Prostate gland (tissue), 2 donors: ENCODE data around the gene FANCE. TPM values are rescaled to one million over a fixed set of nuclear protein-coding genes. Genes with fewer than 3 reads are reported as not detected.
A peak's percentile ranks its signal among the peaks of the same experiment; 100 is the strongest.

Experiments used
- DNase-seq: peaks from one replicate; pipeline ENCODE4 v3.0.0-alpha.2; 2019; ENCODE audit warnings: low spot score
- H3K27ac ChIP-seq, 2 donors: fragments of 200-600 bp; sonication (generic); 2 replicates each; pipeline ENCODE4 v1.5.1; 2017 to 2019
- H3K27me3 ChIP-seq: fragments of 200-600 bp; sonication (generic); replicated peaks from 2 replicates; pipeline ENCODE4 v1.5.1; 2019; ENCODE audit not compliant: insufficient read depth
- H3K36me3 ChIP-seq, 2 donors: fragments of 200-600 bp; sonication (generic); 1 replicate in 1 of 2; 2 replicates in 1 of 2; pipeline versions ENCODE4 v1.5.1 to v1.8.1; 2017 to 2019
- H3K4me1 ChIP-seq: fragments of 200-600 bp; sonication (generic); replicated peaks from 2 replicates; pipeline ENCODE4 v1.5.1; 2019
- H3K4me3 ChIP-seq, 2 donors: fragments of 200-600 bp; sonication (generic); 2 replicates each; pipeline ENCODE4 v1.5.1; 2017 to 2019
- H3K9me3 ChIP-seq: fragments of 200-600 bp; sonication (generic); 2 replicates; pipeline ENCODE4 v1.5.1; 2017
- POLR2A ChIP-seq: fragments of 450-650 bp; IDR thresholded peaks from one replicate; pipeline ENCODE4 v1.6.1; 2016; ENCODE audit warnings: antibody characterized with exemption, mild to moderate bottlenecking
- POLR2AphosphoS5 ChIP-seq: sonication (generic); formaldehyde crosslinking; IDR thresholded peaks from one replicate; pipeline ENCODE4 v1.6.1; 2017; ENCODE audit warnings: antibody characterized with exemption
- WGBS: methylation state at CpG from one replicate; pipeline ENCODE4 v1.1.5; 2018; 5-methylcytosine and 5-hydroxymethylcytosine counted together
- intact Hi-C: fragments of 100-400 bp; cut with DNase I; formaldehyde crosslinking; loops from one replicate; pipeline ENCODE4 v1.14.2; 2022
- total RNA-seq, 2 donors: library from RNA; depleted of rRNA; stranded (reverse); fragments of >200 nt; gene quantifications; one replicate each; pipeline ENCODE4 v1.1.0, GENCODE V29; 2016
- TF ChIP-seq, protein P1 (sequence below), 4 experiments: fragments of 200-600 bp in 2 of 4; fragments of 450-650 bp in 2 of 4; sonication (generic) in 2 of 4; IDR thresholded peaks; 1 replicate in 3 of 4; 2 replicates in 1 of 4; pipeline ENCODE4 v1.5.1; 2016 to 2019; ENCODE audit warnings: antibody characterized with exemption in 4 of 4, mild to moderate bottlenecking in 2 of 4, moderate library complexity in 2 of 4

Gene FANCE
- total RNA-seq, 2 donors from 2014 or later = 7.5 to 14.0 TPM

DNA sequence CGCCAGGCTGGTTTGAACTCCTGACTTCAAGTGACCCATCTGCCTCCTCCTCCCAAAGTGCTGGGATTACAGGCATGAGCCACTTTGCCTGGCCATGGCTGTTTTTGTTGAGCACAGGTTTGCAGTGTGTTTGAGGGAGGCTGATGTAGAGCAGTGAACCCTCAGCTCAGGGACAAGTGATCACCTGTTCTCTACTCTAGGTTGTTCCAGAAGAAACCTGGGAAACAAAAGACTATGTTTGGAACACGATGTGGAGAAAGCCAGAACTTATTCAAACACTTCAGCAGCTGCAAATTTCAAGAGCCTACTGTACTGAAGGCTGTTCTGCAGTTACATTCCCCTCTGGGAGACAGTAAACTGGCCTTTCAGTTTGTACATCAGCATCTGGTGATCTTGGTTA, 55.9 kb downstream of the FANCE start:
- 73% methylated on average over 2 of the region's 2 CpGs for WGBS
- no peak overlapping the region for H3K27ac ChIP-seq
- H3K36me3 ChIP-seq = no peaks in the 10 kb centered on the region
- H3K4me3 ChIP-seq = no peak overlapping the region
- intact Hi-C loops = no loop called here
- H3K9me3 ChIP-seq = no peaks in the 10 kb centered on the region
- no peaks in the 10 kb centered on the region for H3K4me1 ChIP-seq
- no peaks in the 10 kb centered on the region for H3K27me3 ChIP-seq
- TF ChIP-seq POLR2AphosphoS5 (no peak), POLR2A (no peak)
- TF ChIP-seq, protein P1, sequence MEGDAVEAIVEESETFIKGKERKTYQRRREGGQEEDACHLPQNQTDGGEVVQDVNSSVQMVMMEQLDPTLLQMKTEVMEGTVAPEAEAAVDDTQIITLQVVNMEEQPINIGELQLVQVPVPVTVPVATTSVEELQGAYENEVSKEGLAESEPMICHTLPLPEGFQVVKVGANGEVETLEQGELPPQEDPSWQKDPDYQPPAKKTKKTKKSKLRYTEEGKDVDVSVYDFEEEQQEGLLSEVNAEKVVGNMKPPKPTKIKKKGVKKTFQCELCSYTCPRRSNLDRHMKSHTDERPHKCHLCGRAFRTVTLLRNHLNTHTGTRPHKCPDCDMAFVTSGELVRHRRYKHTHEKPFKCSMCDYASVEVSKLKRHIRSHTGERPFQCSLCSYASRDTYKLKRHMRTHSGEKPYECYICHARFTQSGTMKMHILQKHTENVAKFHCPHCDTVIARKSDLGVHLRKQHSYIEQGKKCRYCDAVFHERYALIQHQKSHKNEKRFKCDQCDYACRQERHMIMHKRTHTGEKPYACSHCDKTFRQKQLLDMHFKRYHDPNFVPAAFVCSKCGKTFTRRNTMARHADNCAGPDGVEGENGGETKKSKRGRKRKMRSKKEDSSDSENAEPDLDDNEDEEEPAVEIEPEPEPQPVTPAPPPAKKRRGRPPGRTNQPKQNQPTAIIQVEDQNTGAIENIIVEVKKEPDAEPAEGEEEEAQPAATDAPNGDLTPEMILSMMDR (IDR thresholded peaks at IDR 0.05) = no peak
- DNase-seq = no peak

DNA sequence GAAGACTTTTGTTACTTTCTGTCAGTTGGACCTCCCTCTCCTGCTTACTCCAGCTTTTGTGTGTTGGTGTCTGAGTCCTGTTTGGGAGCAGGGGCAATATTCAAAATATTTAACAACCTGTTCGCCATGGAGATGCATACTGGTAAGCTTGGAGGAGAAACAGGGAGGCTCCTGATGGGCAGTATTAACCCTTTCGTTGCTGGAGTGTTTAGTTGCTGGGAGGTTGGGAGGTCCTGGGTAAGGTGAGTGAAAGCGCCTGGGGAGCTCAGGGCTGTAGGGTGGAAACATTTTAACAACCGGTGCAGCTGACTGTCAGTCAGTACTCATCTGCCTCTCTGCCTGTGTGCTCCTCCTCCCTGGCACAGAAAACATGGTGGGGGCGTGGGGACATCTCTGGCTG, 56.4 kb downstream of the FANCE start:
- no peak overlapping the region for H3K4me3 ChIP-seq
- DNase-seq = no peak
- H3K4me1 ChIP-seq = no peaks in the 10 kb centered on the region
- no peaks in the 10 kb centered on the region for H3K9me3 ChIP-seq
- WGBS = 58% methylated on average over 5 of the region's 5 CpGs
- H3K27ac ChIP-seq = no peak overlapping the region
- intact Hi-C loops = no loop called here
- TF ChIP-seq, protein P1 (IDR thresholded peaks at IDR 0.05) = no peak
- TF ChIP-seq POLR2A = no peak
- TF ChIP-seq POLR2AphosphoS5 = no peak
- no peaks in the 10 kb centered on the region for H3K27me3 ChIP-seq
- H3K36me3 ChIP-seq = no peaks in the 10 kb centered on the region

DNA sequence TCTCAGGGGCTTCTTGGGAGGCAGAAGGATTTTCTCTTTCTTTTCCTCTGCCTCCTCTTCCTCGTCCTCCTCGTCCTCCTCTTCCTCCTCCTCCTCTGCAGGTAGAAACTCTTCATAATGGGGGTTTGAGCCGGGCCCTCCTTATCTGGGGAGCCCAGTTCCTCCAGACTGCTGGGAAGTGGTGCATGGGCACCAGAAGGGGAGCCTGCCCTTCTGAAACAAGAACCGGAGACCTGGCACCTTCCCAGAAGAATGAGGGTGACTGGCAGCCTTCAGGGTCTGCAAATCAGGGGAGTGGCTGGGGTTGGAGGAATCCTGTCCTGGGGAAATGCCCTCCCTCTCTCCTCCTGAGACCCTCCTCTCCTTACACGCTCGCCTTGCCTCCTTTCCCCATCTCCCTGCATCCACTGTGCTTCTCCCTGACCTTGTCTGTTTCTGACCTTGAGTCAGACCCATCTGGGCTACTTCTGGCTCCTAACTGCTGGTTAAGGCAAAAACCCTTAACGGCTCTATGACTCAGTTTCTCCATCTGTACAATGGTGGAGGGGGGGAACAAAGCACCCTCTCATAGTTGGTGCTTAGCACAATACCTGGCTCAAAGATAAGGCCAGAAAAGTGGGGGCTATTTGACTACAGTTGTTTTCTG, 58.9 kb downstream of the FANCE start:
- Histone ChIP-seq H3K36me3 (no peaks in the 10 kb centered on the region), H3K9me3 (no peaks in the 10 kb centered on the region), H3K4me3 (peak overlapping the region in 1 of 2 donors; percentile 12), H3K27ac (no peak overlapping the region), H3K4me1 (no peaks in the 10 kb centered on the region), H3K27me3 (no peaks in the 10 kb centered on the region)
- no peak for DNase-seq
- TF ChIP-seq POLR2A = no peak
- TF ChIP-seq, protein P1 (IDR thresholded peaks at IDR 0.05) = no peak
- no peak for TF ChIP-seq POLR2AphosphoS5
- intact Hi-C loops = no loop called here
- 81% methylated on average over 7 of the region's 7 CpGs for WGBS

DNA sequence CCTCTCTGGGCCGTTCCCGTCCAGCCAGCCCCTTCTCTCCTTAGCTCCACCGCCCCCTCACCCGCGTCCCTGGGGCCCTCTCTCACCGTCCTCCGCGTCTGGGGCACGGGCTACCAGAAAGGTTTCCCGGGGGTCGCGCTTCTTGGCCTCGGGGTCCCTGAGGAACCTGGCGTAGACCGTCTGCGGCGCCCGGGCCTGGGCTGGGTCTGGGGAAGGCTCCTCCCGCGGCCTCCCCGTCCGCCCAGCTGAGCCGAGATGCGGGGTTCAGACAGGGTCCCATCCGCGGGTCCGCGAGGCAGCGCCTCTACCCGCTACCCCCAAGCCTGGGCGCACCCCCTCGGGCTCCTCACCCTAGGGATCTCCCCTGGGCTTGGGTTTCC, 59.4 kb downstream of the FANCE start:
- peak overlapping the region; percentile 4 to 12 for H3K4me3 ChIP-seq
- WGBS = 18% methylated on average over 28 of the region's 32 CpGs
- H3K27me3 ChIP-seq = no peaks in the 10 kb centered on the region

DNA sequence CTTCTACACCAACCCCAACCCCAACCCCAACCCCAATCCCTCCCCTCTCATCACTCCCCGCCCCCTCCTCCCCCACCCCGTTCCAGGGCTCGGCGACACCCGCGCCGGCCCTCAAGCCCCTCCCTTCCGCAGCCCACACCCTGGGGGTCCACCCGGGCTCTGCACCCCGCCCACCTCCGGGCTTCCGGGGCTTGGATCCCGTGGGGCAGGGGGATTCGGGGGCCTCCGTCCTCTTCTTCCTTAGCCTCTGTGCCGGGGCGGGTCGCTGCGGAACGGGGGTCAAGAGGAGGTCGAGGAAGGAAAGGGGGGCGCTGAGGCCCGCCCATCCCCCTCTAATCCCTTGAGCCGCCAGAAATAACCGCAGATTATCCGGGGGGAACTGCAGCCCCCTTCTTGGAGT, 59.9 kb downstream of the FANCE start:
- Histone ChIP-seq H3K4me3 (peak overlapping the region; percentile 4 to 12), H3K9me3 (no peaks in the 10 kb centered on the region), H3K27ac (no peak overlapping the region), H3K27me3 (no peaks in the 10 kb centered on the region), H3K36me3 (no peaks in the 10 kb centered on the region), H3K4me1 (no peaks in the 10 kb centered on the region)
- 12% methylated on average over 19 of the region's 26 CpGs for WGBS
- no peak for DNase-seq
- TF ChIP-seq POLR2A = no peak
- TF ChIP-seq POLR2AphosphoS5 = no peak
- TF ChIP-seq, protein P1 (IDR thresholded peaks at IDR 0.05) = no peak
- intact Hi-C loops = no loop called here

More for the DNA sequence above, 59.4 kb downstream of the FANCE start:
- DNase-seq = no peak
- TF ChIP-seq, protein P1 (IDR thresholded peaks at IDR 0.05) = no peak
- TF ChIP-seq POLR2A (no peak), POLR2AphosphoS5 (no peak)
- H3K36me3 ChIP-seq = no peaks in the 10 kb centered on the region
- H3K9me3 ChIP-seq = no peaks in the 10 kb centered on the region
- H3K27ac ChIP-seq = no peak overlapping the region
- intact Hi-C loops = no loop called here
- no peaks in the 10 kb centered on the region for H3K4me1 ChIP-seq
